ENCODE data around the gene CDH7.
A peak's percentile ranks its signal among the peaks of the same experiment; 100 is the strongest.

The CDH7 gene

GRCh38 chr18:65767406-65767805 is 16.6 kb downstream of the CDH7 start:
- no peak for DNase-seq (ENCODE audit: low spot score)

DNA sequence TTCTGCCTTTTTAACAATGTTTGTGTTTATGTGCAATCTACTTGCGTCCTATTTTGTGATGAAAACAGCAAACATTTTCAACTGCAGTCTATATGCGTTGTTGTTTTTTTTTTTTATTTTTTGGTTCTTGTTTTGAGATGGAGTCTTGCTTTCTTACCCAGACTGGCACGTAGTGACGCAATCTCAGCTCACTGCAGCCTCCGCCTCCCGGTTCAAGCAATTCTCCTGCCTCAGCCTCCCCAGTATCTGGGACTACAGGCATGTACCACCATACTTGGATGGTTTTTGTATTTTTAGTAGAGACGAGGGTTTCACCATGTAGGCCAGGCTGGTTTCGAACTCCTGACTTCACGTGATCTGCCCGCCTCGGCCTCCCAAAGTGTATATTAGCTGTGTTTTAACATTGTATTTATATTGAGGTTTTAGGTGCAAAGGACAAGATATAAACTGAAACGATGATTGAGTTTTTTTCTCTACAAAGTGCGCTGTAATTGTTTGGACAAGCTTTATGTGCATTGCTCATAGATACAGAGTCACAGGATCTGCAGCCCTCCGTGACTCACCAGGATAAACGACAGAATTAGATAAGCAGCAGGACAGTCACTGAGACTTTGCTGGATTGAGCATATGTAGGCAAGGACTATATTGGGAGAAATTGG is 17.4 kb downstream of the CDH7 start:
- no peak for DNase-seq (ENCODE audit: low spot score)

DNA sequence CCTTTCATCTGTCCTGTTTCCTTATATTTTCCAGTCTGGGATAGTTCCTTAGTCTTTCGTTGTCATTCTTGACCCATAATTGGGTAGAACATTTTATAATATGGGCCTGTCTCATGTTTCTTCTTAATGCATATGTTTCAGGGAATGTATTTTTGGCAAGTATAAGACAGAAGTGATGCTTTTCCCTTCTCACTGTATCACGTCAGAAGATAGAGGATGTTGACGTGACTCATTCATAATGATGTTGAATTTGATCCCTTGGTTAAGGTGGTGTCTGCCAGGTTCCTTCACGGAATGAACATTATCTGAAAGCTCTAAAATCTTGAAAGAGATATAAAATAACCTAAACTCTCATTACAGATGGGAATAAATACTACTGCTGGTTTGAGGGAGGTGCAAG is 18.8 kb downstream of the CDH7 start:
- DNase-seq (ENCODE audit: low spot score): no peak

- no peak for DNase-seq (ENCODE audit: low spot score)
These were observed 35.7 kb downstream of the CDH7 start for GRCh38 chr18:65786474-65786873.

GRCh38 chr18:65788373-65788772 is 37.6 kb downstream of the CDH7 start:
- peak; percentile 2 for DNase-seq (ENCODE audit: low spot score)

GRCh38 chr18:65790604-65791003 is 39.8 kb downstream of the CDH7 start:
- no peak for DNase-seq (ENCODE audit: low spot score)

- no peak for DNase-seq (ENCODE audit: low spot score)
These were observed 40.9 kb downstream of the CDH7 start for GRCh38 chr18:65791719-65792118.

DNA sequence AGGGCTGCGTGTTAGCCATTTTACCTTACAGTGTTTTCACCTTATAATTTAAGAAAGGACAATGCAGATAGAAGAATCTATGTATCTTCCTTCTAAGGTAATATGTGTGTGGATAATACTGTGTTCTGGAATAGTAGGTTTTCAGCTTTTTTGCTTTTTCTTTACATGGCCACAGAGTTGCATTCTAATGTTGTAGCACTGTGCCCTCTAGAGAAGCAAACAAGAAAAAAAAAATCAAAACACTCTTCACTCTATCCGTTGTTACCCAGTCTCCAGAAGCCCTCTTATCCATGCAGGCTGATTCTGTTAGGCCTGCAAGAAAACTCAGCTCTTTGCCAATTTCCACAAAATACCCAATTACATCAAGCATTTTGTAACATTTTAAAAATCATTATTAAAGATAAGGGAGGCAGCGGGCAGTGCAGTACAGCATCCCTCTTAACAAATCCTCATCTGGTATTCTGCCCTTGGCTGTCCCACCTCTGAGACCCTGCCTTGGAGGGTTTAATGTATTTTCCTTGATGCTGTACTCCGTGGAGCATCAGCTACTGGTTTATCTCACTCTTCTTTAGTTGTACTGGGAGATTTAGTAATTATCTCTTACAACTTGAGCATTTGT is 41.8 kb downstream of the CDH7 start:
- no peak for DNase-seq (ENCODE audit: low spot score)

DNA sequence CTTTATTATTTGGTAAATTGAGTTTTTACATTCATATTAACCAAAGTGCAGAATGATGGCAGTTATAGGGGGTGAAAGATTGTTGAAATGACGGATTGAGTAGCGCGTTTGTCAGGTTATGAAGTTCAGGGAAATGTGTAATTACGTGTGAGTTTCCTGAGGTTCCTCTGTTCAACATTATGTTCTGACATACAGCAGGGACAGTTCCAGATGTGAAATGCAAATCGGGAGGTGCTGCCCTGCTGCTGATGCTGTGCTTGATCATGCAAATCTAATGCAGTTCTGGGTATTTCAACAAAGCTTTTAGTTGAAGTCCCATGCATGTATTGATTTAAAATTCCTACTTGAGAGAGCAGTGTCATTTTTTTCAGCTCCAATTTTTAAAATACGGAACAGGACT is 57.9 kb downstream of the CDH7 start:
- DNase-seq (ENCODE audit: low spot score): no peak

GRCh38 chr18:65811307-65811706 is 60.5 kb downstream of the CDH7 start:
- no peak for DNase-seq (ENCODE audit: low spot score)

DNA sequence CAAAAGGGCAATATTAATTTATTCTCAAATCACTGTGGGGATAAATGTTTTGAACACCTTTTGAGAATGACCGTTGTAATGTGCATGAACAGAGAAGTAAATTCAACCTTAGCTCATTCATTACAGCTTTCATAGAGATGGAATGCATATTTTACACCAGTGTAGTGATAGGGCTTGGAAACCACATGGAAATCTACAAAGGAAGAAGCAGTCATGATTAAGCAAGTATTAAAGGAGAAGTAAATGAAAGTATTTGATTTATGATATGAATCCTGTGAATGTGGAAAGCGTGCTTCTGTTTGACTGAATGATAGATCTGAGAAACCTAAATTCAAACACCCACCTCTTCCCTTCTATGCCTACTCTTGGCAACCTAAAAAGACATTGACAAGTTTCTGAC is 64.7 kb downstream of the CDH7 start:
- no peak for DNase-seq (ENCODE audit: low spot score)

DNA sequence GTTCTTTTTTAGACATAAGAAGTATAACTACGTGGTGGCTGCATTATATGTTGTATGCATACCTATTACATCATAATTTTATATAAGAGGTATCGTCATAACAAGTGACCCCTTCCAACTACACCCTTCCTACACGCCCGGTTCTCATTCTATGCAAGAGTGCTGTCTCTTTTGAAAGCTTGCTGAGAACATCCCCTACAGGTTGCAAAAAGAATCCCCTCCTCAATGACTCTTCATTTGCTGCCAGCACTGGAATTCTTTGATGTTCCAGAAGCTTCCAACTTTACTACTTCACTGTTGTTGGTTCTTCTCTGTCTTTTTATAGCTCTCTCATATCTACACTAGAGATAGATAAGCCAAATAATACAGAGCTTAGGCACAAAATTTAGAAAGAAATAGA is 66.4 kb downstream of the CDH7 start:
- no peak for DNase-seq (ENCODE audit: low spot score)

GRCh38 chr18:65821911-65822310 is 71.1 kb downstream of the CDH7 start:
- no peak for DNase-seq (ENCODE audit: low spot score)

GRCh38 chr18:65822826-65823225 is 72.0 kb downstream of the CDH7 start:
- DNase-seq (ENCODE audit: low spot score): no peak

- no peak for DNase-seq (ENCODE audit: low spot score)
These were observed 76.6 kb downstream of the CDH7 start for GRCh38 chr18:65827444-65827843.

DNA sequence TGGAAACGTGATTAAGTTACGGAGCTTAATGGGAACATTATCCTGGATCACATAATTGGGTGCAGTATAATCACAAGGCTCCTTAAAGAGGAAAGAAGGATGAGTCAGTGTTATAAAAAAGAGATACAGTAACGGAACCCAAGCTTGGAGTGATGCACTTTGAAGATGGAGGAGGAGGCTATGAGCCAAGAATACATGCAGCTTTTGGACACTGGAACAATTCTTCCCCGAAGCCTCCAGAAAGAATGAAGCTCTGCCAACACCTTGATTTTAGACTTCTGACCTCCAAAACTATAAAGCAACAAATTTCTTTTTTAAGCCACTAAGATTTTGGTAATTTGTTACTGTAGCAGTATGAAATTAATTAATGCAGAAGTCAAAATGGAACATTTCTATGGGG is 85.1 kb downstream of the CDH7 start:
- no peak for DNase-seq (ENCODE audit: low spot score)

DNA sequence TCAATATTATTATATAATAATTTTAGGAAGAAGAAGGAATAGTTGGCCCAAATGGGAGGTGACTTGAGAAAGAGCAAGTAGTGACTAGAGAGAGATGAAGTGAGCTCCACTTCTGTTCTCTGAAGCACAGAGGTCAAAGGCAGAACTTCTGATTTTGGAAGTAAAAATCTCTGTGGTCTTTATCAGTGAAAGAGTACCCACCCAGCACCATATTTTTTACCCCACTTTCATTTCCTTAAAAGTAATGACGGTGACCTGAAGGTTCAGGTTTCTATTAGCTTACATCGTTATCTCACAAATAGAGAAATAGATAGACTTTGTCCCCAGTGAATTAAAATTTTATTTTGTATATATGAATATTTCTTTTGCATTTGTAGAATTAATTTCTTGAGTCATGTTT is 95.3 kb downstream of the CDH7 start:
- DNase-seq (ENCODE audit: low spot score): no peak

GRCh38 chr18:65852273-65852672 is 101.5 kb downstream of the CDH7 start:
- no peak for DNase-seq (ENCODE audit: low spot score)

DNA sequence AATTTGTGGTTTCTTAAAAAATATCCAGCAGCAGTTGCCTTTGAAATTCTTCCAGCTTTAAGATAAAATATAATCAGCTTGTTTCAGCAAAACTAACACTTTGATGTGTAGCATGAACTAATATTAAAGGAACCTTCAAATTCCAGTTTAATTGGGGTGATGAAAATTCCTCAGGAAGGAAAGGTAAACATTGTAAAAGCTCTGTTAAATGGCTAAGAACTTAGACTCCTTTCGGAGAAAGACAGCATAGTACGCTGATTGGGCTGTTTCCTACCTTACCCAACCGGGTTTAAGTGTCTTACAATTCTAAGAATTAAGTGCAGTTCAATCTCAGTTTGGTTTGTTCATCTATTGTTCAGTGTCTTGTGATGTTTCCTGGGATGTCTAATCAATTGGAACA is 108.3 kb downstream of the CDH7 start:
- DNase-seq (ENCODE audit: low spot score): no peak

DNA sequence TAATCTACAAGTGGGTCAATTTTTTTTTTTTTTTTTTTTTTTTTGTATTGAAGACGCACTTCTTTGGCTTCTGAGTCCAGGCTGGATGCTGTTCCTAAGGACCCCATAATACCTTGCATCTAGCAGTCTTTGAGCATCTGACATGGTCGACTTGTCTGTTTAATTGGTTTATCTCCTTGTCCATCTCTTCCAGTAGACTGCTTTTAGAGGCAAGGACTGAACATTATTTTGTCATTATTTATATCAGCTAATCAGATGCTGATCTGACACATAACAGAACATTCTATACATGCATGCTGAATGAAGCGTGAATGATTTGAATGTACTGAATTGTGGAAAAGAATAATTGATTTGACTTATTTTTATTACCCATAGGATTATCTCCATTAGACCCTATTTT is 118.7 kb downstream of the CDH7 start:
- DNase-seq (ENCODE audit: low spot score): no peak

DNA sequence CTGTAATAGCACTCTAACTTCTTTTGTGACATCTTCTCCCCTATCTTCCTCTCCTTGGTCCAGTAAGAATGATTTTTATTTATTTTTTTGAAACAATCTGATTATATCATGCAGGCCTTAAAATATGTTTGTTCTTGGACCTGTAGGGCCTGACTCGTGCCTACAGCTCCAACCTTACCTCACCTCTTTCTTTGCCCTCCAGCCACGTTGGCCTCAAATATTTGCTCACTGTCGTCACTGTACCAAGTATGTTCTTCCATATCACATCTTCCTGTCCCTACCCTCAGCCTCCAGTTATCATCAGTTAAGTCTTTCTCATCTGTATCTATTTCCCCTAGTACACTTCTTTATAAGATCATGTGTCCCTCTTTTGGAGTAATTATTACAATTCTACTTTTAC is 125.5 kb downstream of the CDH7 start:
- no peak for DNase-seq (ENCODE audit: low spot score)

GRCh38 chr18:65897292-65897691 is 146.5 kb downstream of the CDH7 start:
- no peak for DNase-seq (ENCODE audit: low spot score)

DNA sequence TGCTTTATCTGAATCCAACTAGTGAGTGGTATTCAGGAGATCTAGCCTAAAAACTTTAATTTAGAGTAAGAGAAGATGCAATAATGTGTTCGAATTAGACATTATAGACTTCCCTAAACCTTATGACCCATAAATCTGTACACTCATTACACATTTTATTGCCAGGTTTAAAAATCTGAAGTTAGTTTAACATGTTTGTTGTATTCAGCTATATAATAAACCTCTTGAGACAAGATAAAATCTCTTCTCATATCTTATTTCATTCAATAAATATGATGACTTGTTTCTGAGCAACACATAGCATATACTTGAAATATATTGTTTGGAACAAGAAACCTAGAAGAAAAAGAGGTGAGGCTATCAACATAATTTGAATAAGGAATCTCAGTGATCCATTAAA is 150.7 kb downstream of the CDH7 start:
- DNase-seq (ENCODE audit: low spot score): no peak

DNA sequence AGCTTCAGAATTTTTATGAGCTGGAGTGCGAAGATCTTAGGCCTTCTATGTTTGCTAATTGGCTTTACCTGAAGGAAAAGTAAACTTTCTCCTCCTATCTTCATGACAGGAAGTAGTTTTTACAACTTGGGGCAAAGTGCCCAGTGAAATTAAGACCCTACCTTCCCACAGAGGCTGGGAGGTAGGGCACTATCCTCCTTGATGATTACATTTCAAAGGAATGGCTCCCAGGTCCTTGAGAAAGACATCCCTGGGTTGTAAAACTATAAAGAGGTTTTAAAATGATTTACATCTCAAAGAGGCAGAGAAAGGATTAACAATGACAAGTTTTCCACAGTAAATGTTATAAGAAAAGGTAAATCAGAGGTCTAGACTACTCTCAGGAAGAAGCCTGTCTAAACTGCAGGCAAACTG is 155.8 kb downstream of the CDH7 start:
- DNase-seq (ENCODE audit: low spot score): no peak

Data from kidney tubule cell (primary cell).